Dermis blood vessel endothelial cell (primary cell): ENCODE data around the gene COA1. TPM values are rescaled to one million over a fixed set of nuclear protein-coding genes. Genes with fewer than 3 reads are reported as not detected.
"Not testable (repeated sequence)": the region's sequence is repeated elsewhere in the genome, so short reads cannot be mapped to it uniquely, and the experiment has no call there.

ENCODE experiments used
- DNase-seq: peaks from one replicate; pipeline ENCODE4 v3.0.0; 2010
- total RNA-seq: library from RNA; depleted of rRNA; stranded (reverse); fragments of >200 nt; gene quantifications from 2 replicates; pipeline ENCODE4 v1.2.3, GENCODE V29; 2014

COA1 gene
- total RNA-seq, 1 donor from 2014 or later, result 47.3 TPM

- peak; percentile 90 for DNase-seq
Measured at GRCh38 chr7:43650457-43651052, 78.8 kb downstream of the COA1 start.

DNA sequence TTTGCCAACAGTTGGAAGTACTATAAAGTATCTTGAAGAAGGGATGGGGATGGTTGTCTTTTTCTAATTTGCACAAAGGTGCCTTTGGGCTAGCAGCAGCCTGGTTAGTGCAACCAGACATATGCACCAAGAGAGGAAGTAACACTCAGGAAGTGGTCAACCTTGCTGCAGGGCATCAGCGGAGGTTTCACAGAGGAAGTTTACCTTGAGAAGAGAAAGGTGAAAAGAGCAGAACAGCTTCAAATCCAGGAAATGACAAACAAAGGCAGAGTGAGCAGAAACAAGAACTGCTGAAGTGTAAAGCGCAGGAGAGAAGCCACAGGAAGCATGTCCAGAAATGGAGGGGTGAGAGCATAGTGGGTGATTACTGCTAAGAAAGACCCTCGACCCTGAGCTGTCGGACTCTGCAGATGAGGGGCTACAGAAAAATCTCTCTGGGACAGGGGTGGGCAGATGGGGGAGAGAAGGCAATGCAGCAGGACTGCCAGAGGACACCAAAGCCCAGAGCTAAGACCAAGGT lies 79.5 kb downstream of the COA1 start:
- peak; percentile 52 for DNase-seq

DNA sequence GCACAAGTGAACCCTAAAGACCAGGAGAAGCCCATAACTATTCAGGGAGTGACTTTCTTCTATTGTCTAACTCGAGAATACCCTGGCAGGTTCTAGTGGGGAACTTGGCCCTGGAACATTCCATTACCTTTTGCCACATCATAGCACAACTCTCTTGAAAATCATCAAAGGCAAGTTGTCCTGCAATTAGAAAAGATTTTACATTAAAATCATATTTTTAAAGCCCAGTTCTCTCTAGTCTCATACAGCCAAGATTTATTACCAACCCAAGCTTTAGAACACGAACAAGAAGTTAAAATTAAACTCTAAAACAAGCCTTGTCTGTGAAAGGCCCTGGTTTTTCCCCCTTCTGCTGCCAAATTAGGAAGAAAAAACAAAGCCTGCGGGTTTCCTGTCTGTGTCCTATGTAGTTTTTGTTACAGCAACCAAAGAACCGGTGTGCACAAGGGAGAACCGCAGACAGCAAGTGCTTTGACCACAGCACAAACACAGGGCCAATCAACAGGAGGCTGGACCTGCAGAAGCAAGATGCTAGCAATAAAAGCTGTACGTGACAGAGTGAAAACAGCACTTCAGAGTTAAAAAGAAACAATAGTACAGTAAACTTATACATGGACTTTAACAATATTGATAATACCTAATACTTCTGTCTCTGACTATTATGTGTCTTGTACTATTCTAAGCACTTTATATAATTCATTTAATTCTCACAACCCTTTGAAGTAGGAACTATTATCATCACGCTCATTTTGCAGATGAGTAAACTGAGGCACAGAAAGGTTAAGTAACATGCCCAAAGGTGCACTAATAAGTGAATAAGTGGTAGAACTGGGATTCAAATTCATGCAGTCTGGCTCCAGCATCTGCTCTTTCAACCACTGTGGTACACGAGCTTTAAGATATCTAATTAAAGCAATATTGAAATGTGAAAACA lies 80.6 kb downstream of the COA1 start:
- peak; percentile 69 for DNase-seq

GRCh38 chr7:43647673-43648472 lies 81.5 kb downstream of the COA1 start:
- peak; percentile 94 for DNase-seq

GRCh38 chr7:43647339-43647672 lies 82.0 kb downstream of the COA1 start:
- peak; percentile 95 for DNase-seq

- peak; percentile 35 for DNase-seq
Measured at GRCh38 chr7:43646603-43647338, 82.6 kb downstream of the COA1 start.

DNA sequence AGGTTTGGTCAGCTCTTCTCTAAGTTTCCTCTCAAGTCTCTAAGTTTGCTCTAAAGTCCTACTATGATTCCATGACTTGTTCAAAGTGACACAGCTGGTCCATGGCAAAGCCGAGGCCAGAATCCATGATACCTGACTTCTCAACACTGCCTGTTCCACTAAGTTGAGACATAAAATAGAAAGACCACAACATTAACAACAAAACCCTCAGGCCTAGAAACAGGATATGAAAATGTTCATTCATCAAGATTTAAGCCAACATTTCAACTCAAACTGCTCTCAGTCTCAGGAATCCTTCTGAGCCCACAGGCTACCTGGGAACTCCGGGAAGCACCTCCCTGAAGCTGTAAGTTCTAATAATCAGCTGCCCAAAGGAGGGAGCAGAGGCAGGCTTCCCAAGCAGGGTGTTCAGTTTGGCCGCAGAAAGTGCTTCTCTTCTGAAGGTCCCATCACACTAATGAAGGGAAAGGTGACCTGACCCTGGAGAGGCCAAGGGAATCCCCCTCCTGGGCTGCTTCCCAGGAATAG lies 83.6 kb downstream of the COA1 start:
- DNase-seq, result no peak

DNA sequence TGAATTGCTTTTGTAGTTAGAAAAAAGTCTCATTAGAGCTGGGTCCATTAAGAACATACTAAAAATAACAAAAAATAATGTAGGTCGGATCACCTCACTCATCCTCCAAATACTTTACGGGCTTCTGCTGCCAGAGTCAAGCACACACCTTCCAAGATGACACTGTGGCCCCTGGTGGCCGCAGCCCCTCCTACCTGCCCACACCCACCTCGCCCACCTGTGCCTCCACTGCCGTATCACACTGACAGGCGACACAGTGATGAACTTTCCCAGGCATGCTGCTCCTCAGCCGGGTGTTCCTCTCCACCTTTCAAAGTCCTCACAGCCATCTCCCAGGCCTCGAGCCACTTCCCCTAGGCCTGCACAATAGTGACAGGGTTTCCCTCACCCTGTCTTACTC lies 85.5 kb downstream of the COA1 start:
- no peak for DNase-seq

DNA sequence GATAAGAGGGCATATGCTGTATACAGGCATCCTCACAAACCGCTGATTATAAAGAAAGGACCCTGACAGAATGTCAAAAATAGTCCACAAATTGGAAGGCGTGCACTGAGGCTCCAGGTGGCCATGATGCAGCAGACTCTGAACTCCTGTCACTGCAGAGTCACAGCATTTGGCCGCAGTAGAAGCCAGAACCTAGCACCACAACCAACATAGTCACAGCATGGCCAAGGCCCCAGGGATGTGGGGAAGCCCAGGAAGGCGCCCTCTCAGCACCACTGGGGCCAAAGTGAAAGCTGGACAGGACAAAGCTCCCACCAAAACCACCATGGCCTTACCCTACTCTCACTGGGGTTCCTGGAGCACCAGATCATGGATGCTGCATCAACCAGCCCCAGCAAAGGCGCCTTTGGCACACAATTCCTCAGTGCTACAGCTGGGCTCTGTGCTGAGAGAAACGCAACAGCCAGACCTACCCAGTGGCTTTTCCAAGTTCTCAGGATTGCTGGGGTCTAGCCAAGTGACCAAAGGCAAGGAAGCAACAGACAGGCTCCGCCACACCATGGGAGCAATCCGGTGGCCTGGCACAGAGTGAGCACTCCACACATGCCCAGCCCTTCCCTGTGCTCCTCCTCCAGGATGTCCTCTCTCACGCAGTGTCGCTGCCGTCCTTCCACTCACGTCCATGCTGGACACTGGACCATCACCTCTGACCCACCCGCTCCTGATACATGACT lies 86.3 kb downstream of the COA1 start:
- no peak for DNase-seq

DNA sequence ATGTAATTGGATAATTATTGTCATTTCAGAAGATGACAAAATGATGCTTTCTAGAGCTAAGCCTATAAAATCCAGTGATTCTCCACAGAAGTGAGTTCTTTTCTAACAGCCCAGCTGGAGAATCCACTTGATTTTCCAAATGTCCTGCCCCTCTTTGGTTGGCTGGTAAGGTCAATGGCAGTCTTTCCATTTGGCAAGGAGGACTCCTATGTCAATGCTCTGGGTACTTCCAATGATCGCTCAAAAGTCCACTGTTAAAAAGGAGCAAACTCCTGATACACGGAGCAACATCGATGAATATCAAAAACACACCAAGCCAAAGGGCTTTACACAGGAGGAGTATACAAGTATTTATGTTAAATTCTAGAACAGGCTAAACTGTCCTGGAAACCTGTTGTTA lies 88.6 kb downstream of the COA1 start:
- no peak for DNase-seq

DNA sequence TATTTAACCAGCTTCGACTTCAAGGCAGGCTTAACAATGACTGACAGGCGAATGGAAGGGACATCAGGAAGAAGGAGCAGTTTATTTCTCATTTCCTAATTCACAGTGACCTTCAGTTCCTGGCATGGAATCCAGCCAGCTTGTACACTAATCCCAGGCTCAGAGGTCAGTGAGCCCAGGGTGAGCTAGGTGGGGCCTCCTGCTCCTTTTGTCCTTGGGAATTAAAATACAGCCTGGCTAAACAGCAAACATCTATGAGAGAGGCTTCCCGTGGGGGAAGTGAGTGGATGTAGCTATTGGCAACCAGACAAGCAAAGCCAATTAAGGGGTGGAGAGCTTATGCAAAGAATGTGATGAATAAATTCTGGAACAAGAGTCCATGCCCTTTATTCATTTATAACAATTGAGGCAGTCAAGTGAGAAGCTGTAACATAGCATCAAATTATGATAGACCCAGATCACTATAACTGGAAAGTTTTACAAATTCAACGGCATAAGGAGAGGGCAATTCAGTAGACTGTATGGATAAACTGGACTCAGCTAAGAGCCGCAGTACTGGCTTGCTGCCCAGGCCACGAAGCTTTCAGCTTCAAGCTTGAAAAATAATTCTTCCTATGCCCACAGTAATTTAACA lies 89.3 kb downstream of the COA1 start:
- peak; percentile 97 for DNase-seq

- peak; percentile 39 for DNase-seq
Measured at GRCh38 chr7:43637114-43637806, 92.1 kb downstream of the COA1 start.

GRCh38 chr7:43636093-43636492 lies 93.2 kb downstream of the COA1 start:
- no peak for DNase-seq

- no peak for DNase-seq
Measured at GRCh38 chr7:43634384-43634783, 94.9 kb downstream of the COA1 start.

DNA sequence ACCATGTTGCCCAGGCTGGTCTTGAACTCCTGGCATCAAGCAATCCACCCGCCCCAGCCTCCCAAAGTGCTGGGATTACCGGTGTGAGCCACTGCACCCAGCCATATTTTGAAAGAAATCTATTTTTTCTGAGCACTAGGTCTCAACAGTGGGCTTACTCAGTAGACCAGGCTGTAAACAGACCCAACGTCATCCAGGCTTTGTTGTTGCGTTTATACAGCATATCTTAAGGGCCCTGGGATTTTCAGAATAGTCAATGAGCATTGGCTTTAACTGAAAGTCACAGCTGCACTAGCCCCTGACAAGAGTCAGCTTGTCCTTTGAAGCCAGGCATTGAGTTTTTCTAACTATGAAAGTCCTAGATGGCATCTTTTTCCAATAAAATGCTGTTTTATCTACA lies 96.6 kb downstream of the COA1 start:
- no peak for DNase-seq

- no peak for DNase-seq
Measured at GRCh38 chr7:43631559-43631958, 97.8 kb downstream of the COA1 start.

GRCh38 chr7:43630482-43630881 lies 98.8 kb downstream of the COA1 start:
- DNase-seq, result no peak

DNA sequence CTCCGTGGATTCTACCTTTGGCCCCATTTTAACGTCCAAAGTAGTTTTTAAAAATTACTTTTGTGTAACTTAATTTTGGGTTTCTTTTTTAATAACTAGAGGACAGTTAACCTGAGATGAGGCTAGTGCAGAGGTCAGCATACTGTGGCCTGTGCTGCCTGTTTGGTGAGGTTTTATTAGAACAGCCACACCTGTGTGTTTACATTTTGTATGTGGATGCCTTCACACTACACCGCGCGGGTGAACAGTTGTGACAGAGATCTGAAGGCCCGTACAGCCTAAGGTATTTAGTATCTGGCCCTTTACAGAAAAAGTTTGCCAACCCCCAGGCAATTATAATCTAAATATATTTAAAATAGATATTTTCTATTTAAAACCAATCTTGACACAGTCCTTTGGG lies 99.5 kb downstream of the COA1 start:
- no peak for DNase-seq

DNA sequence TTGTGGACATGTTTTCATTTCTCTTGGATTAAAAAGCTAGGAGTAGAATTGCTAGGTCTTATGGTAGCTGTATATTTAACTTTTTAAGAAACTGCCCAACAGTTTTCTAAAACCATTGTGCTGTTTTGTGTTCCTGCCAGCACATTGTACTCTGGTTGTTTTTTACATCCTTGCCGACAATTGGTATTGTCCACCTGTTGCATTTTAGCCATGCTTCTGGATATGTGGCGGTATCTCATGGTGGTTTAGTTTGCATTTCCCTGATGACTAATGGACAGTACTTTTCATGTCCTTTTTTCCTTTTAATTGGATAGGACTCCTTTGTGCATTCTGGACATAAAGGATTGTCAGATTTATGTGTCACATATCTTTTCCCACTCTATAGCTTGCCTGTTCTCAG lies 100.9 kb downstream of the COA1 start:
- peak; percentile 58 for DNase-seq

GRCh38 chr7:43627798-43628197 lies 101.5 kb downstream of the COA1 start:
- DNase-seq, result not testable (repeated sequence)
